H1 (cell line): Measurements from ENCODE around the gene TBC1D9. TPM values are rescaled to one million over a fixed set of nuclear protein-coding genes. Genes with fewer than 3 reads are reported as not detected.

Experiments
- CTCF ChIA-PET: fragments of 300-600 bp; sonication (Branson Sonifier 250); formaldehyde crosslinking; loops from one replicate; lab custom pipeline; 2021; ENCODE audit not compliant: partially characterized antibody; lab: Charles Lee
- POLR2A ChIA-PET: fragments of 300-600 bp; sonication (Branson Sonifier 250); formaldehyde crosslinking; loops from one replicate; lab custom pipeline; 2021; ENCODE audit warnings: inconsistent platforms; ENCODE audit not compliant: partially characterized antibody; lab: Charles Lee
- DNase-seq, 2 experiments: peaks; one replicate each; pipeline versions ENCODE4 v3.0.0 to v3.0.0-alpha.2; 2010 to 2022; ENCODE audit warnings: low spot score in 2 of 2, low read depth in 1 of 2, mixed read lengths in 1 of 2
- FAIRE-seq: peaks from 2 replicates; lab custom pipeline; 2011; peaks lifted over from hg19 to GRCh38; lab: Jason Lieb, UNC
- H2AFZ ChIP-seq: 2 replicates; pipeline ENCODE4 v1.8.1; 2012; ENCODE audit warnings: low read length, inconsistent platforms
- H2AK5ac ChIP-seq: 2 replicates; pipeline ENCODE4 v1.6.1; 2013; ENCODE audit warnings: low read depth, low read length
- H2BK120ac ChIP-seq: replicated peaks from 2 replicates; pipeline ENCODE3; 2013; ENCODE audit warnings: low read depth, low read length, inconsistent platforms
- H2BK12ac ChIP-seq: 2 replicates; pipeline ENCODE4 v1.6.1; 2013; ENCODE audit warnings: low read depth, low read length
- H2BK15ac ChIP-seq: 2 replicates; pipeline ENCODE4 v1.6.1; 2013; ENCODE audit warnings: low read length
- H2BK20ac ChIP-seq: 2 replicates; pipeline ENCODE4 v1.6.1; 2013; ENCODE audit warnings: low read length
- H2BK5ac ChIP-seq: 2 replicates; pipeline ENCODE4 v1.6.1; 2013; ENCODE audit warnings: low read depth, low read length
- H3K14ac ChIP-seq: 2 replicates; pipeline ENCODE4 v1.6.1; 2013; ENCODE audit warnings: inconsistent platforms; ENCODE audit not compliant: insufficient read length
- H3K18ac ChIP-seq: 2 replicates; pipeline ENCODE4 v1.6.1; 2013; ENCODE audit warnings: low read length; ENCODE audit errors: extremely low read depth
- H3K23ac ChIP-seq: 2 replicates; pipeline ENCODE4 v1.6.1; 2013; ENCODE audit warnings: inconsistent platforms; ENCODE audit not compliant: insufficient read length
- H3K23me2 ChIP-seq: 2 replicates; pipeline ENCODE4 v1.6.1; 2013; ENCODE audit warnings: low read depth, low read length
- H3K27ac ChIP-seq: 2 replicates; pipeline ENCODE4 v1.6.1; 2011; ENCODE audit warnings: low read depth, low read length, inconsistent platforms
- H3K27me3 ChIP-seq, 4 experiments: replicated peaks in 1 of 4; 1 replicate in 1 of 4; 2 replicates in 3 of 4; pipeline versions ENCODE4 v1.6.1 to v1.8.1; 2011 to 2013; ENCODE audit warnings: low read length in 3 of 4, mild to moderate bottlenecking in 3 of 4, inconsistent platforms in 2 of 4, mixed read lengths in 2 of 4, moderate library complexity in 1 of 4; ENCODE audit not compliant: control insufficient read depth in 3 of 4, insufficient read depth in 3 of 4; ENCODE audit errors: extremely low read depth in 1 of 4
- H3K36me3 ChIP-seq, 4 experiments: 2 replicates each; pipeline versions ENCODE4 v1.6.1 to v1.8.1; 2011 to 2013; ENCODE audit warnings: mild to moderate bottlenecking in 4 of 4, low read length in 3 of 4, moderate library complexity in 2 of 4, control low read depth in 1 of 4, inconsistent platforms in 1 of 4; ENCODE audit not compliant: insufficient read depth in 4 of 4, control insufficient read depth in 2 of 4
- H3K4ac ChIP-seq: replicated peaks from 2 replicates; pipeline ENCODE3; 2013; ENCODE audit warnings: low read length, low read depth, mixed read lengths, inconsistent platforms; ENCODE audit not compliant: insufficient read length
- H3K4me1 ChIP-seq, 4 experiments: replicated peaks in 1 of 4; 1 replicate in 1 of 4; 2 replicates in 3 of 4; pipeline versions ENCODE4 v1.6.1 to v1.8.1; 2011 to 2013; ENCODE audit warnings: low read length in 3 of 4, inconsistent platforms in 2 of 4, mixed read lengths in 1 of 4; ENCODE audit not compliant: insufficient read depth in 4 of 4, control insufficient read depth in 3 of 4
- H3K4me2 ChIP-seq, 2 experiments: 2 replicates each; pipeline versions ENCODE4 v1.6.1 to v1.8.1; 2011 to 2013; ENCODE audit warnings: low read depth in 2 of 2, low read length in 2 of 2, control low read depth in 1 of 2, inconsistent platforms in 1 of 2, mild to moderate bottlenecking in 1 of 2; ENCODE audit not compliant: insufficient read depth in 1 of 2
- H3K4me3 ChIP-seq, 4 experiments: fragments of 200-600, 300-600 bp in 1 of 4; sonication (generic), shearing (Covaris generic), sonication (Bioruptor Twin) in 1 of 4; 2 replicates each; pipeline versions ENCODE4 v1.5.1 to v1.8.1; 2011 to 2016; ENCODE audit warnings: low read length in 4 of 4, low read depth in 3 of 4, control low read depth in 2 of 4, inconsistent platforms in 2 of 4, mild to moderate bottlenecking in 2 of 4, mixed read lengths in 1 of 4, moderate library complexity in 1 of 4; ENCODE audit not compliant: insufficient read depth in 2 of 4; ENCODE audit errors: extremely low read depth in 1 of 4
- H3K56ac ChIP-seq: replicated peaks from 2 replicates; pipeline ENCODE3; 2013; ENCODE audit warnings: low read depth, mild to moderate bottlenecking, mixed read lengths, low read length, inconsistent platforms; ENCODE audit not compliant: insufficient read length
- H3K79me1 ChIP-seq: 2 replicates; pipeline ENCODE4 v1.6.1; 2013; ENCODE audit warnings: low read depth, low read length, control low read depth
- H3K79me2 ChIP-seq, 2 experiments: 2 replicates each; pipeline versions ENCODE4 v1.6.1 to v1.8.1; 2012 to 2013; ENCODE audit warnings: low read length in 2 of 2, mild to moderate bottlenecking in 2 of 2, inconsistent platforms in 1 of 2; ENCODE audit not compliant: insufficient read depth in 2 of 2, control insufficient read depth in 1 of 2
- H3K9ac ChIP-seq, 4 experiments: replicated peaks in 1 of 4; 1 replicate in 1 of 4; 2 replicates in 3 of 4; pipeline versions ENCODE4 v1.6.1 to v1.8.1; 2011 to 2013; ENCODE audit warnings: low read depth in 3 of 4, low read length in 3 of 4, control low read depth in 2 of 4, mild to moderate bottlenecking in 2 of 4, moderate library complexity in 2 of 4, inconsistent platforms in 1 of 4; ENCODE audit errors: extremely low read depth in 1 of 4
- H3K9me3 ChIP-seq, 2 experiments: 2 replicates each; pipeline versions ENCODE4 v1.6.1 to v1.8.1; 2012 to 2013; ENCODE audit warnings: mild to moderate bottlenecking in 2 of 2, moderate library complexity in 2 of 2, control low read depth in 1 of 2, inconsistent platforms in 1 of 2, low read depth in 1 of 2, low read length in 1 of 2, mixed read lengths in 1 of 2; ENCODE audit not compliant: insufficient read depth in 2 of 2
- H4K20me1 ChIP-seq, 2 experiments: replicated peaks in 1 of 2; 2 replicates each; pipeline versions ENCODE3 to v1.8.1; 2011 to 2013; ENCODE audit warnings: inconsistent platforms in 2 of 2, low read length in 2 of 2, mild to moderate bottlenecking in 1 of 2; ENCODE audit not compliant: insufficient read depth in 2 of 2, control insufficient read depth in 1 of 2
- H4K5ac ChIP-seq: 2 replicates; pipeline ENCODE4 v1.6.1; 2013; ENCODE audit warnings: low read length, low read depth, mixed read lengths, inconsistent platforms; ENCODE audit not compliant: insufficient read length
- H4K8ac ChIP-seq: 2 replicates; pipeline ENCODE4 v1.8.0; 2013; ENCODE audit warnings: mild to moderate bottlenecking, moderate library complexity, low read length, inconsistent platforms; ENCODE audit not compliant: insufficient read depth; ENCODE audit errors: extremely low read depth
- H4K91ac ChIP-seq: replicated peaks from 2 replicates; pipeline ENCODE3; 2013; ENCODE audit warnings: low read length, mixed read lengths, inconsistent platforms; ENCODE audit not compliant: insufficient read length
- E2F6 ChIP-seq: IDR thresholded peaks from 2 replicates; pipeline ENCODE4 v1.6.1; 2012; ENCODE audit warnings: inconsistent platforms
- JUN ChIP-seq: IDR thresholded peaks from 2 replicates; pipeline ENCODE4 v1.6.1; 2011; ENCODE audit warnings: low read depth, mild to moderate bottlenecking, improper control_type of control experiment, low read length
- MAX ChIP-seq: IDR thresholded peaks from 2 replicates; pipeline ENCODE4 v1.6.1; 2012; ENCODE audit warnings: inconsistent platforms
- whole genome bisulfite sequencing, 2 experiments: shearing (Covaris generic) in 1 of 2; methylation state at CpG; one replicate each; pipeline versions ENCODE4 v1.1.6 to v1.1.7; 2013 to 2015; ENCODE audit warnings: low lambda C conversion rate in 2 of 2, mixed read lengths in 2 of 2, inconsistent platforms in 1 of 2, low coverage in 1 of 2, missing lambda C conversion rate in 1 of 2; ENCODE audit not compliant: insufficient replicate concordance in 2 of 2, insufficient coverage in 1 of 2, insufficient read length in 1 of 2; ENCODE audit errors: extremely low coverage in 1 of 2, missing lambda C conversion rate in 1 of 2; 5-methylcytosine and 5-hydroxymethylcytosine counted together
- polyA plus RNA-seq, 7 experiments: library from polyadenylated mRNA; depleted of rRNA in 3 of 7; stranded (reverse) in 5 of 7; unstranded in 2 of 7; fragments of >200 nt in 5 of 7; fragments of 200-250 nt in 2 of 7; gene quantifications; 1 replicate in 5 of 7; 2 replicates in 1 of 7; 4 replicates in 1 of 7; pipeline versions ENCODE4 v1.2.1 to v1.2.3, GENCODE V29; 2011 to 2013; ENCODE audit warnings: missing spikeins in 2 of 7, mixed read lengths in 2 of 7
- total RNA-seq: library from RNA; stranded (reverse); fragmentation: NEBNext Ultra II Directional; extraction: Animal tissue kit (Norgen Biotek cat#: 25700); gene quantifications from 2 replicates; pipeline ENCODE4 v1.2.1, GENCODE V29; 2021

Gene TBC1D9
- total and polyA plus RNA-seq, 2 of the 8 experiments (the other 6 are each of a cell fraction or from before 2014, with no cell fraction given) = 0.94 to 1.0 TPM

GRCh38 chr4:140579278-140579677 lies 176.9 kb downstream of the TBC1D9 start:
- no peak overlapping the region for H2BK5ac ChIP-seq
- no peak overlapping the region for H2BK15ac ChIP-seq
- H3K18ac ChIP-seq = no peak overlapping the region
- no peak overlapping the region for H2AFZ ChIP-seq
- no peaks in the 10 kb centered on the region for H3K79me2 ChIP-seq
- H2BK120ac ChIP-seq = no peak overlapping the region
- H2AK5ac ChIP-seq = no peak overlapping the region
- TF ChIP-seq MAX (peak; percentile 50; the same call in 1 of the 2 replicates), JUN (no peak), E2F6 (peak; percentile 75)
- TF ChIP-seq, all 59 proteins: peak for 2
- 73% methylated on average over 27 of the region's 27 CpGs; no CpG with 5 or more reads in 1 of the 2 experiments for WGBS, 2 experiments
- H3K56ac ChIP-seq = no peak overlapping the region
- H3K4me1 ChIP-seq = no peaks in the 10 kb centered on the region
- no peaks in the 10 kb centered on the region for H3K9me3 ChIP-seq
- H3K23ac ChIP-seq = no peak overlapping the region
- no peak overlapping the region for H2BK12ac ChIP-seq
- no peaks in the 10 kb centered on the region for H3K79me1 ChIP-seq
- H3K14ac ChIP-seq = no peak overlapping the region
- H4K8ac ChIP-seq = no peak overlapping the region
- H3K4ac ChIP-seq = no peak overlapping the region
- CTCF ChIA-PET = interaction anchor here (1.2 to 2.3 kb wide), 4 partner anchors 15 to 73 kb away, joined by 4 to 12 read pairs (median 4); no protein-coding TSS in a partner anchor
- POLR2A ChIA-PET = no interaction called here
- H4K91ac ChIP-seq = no peak overlapping the region
- H4K20me1 ChIP-seq = no peaks in the 10 kb centered on the region
- H3K4me3 ChIP-seq = no peak overlapping the region
- H3K27ac ChIP-seq = no peak overlapping the region
- peaks cover 0 to 7% (median 2%) of the 10 kb centered on the region in 4 experiments; a peak in 2 of 7 replicates for H3K27me3 ChIP-seq
- H3K9ac ChIP-seq = no peak overlapping the region
- no peak for FAIRE-seq
- no peak overlapping the region for H4K5ac ChIP-seq
- H3K23me2 ChIP-seq = no peaks in the 10 kb centered on the region
- no peak for DNase-seq
- no peak overlapping the region for H3K4me2 ChIP-seq
- no peak overlapping the region for H2BK20ac ChIP-seq
- no peaks in the 10 kb centered on the region for H3K36me3 ChIP-seq
